Measurements from ENCODE around the gene PALM2AKAP2.

DNA sequence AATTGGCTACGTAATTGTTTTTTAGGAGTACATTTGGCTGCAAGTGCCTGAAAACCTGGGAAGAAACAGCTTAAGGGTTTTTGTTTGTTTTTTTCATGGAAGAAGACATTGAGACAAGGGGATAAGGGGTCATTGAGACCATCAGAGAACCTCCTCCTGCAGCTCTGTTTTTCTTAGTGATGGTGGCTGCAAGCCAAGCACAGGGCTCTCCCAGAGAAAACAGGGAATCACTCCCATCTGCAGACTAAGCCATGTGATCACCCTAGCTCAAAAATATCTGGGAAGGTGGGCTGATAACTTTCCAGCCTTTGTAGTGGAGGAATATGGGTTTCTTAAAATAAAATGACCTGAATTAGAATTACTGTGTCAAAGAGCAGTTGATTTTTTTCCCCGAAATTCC is 25.1 kb downstream of the PALM2AKAP2 start:
- TF ChIP-seq, protein P1, sequence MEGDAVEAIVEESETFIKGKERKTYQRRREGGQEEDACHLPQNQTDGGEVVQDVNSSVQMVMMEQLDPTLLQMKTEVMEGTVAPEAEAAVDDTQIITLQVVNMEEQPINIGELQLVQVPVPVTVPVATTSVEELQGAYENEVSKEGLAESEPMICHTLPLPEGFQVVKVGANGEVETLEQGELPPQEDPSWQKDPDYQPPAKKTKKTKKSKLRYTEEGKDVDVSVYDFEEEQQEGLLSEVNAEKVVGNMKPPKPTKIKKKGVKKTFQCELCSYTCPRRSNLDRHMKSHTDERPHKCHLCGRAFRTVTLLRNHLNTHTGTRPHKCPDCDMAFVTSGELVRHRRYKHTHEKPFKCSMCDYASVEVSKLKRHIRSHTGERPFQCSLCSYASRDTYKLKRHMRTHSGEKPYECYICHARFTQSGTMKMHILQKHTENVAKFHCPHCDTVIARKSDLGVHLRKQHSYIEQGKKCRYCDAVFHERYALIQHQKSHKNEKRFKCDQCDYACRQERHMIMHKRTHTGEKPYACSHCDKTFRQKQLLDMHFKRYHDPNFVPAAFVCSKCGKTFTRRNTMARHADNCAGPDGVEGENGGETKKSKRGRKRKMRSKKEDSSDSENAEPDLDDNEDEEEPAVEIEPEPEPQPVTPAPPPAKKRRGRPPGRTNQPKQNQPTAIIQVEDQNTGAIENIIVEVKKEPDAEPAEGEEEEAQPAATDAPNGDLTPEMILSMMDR (conservative IDR thresholded peaks at IDR 0.05; ENCODE audit: low read length), result no peak
- TF ChIP-seq EZH2phosphoT487 (IDR thresholded peaks at IDR 0.05; ENCODE audit: borderline replicate concordance), result no peak
